Panc1 (cell line): ENCODE data around the gene PML.

Source experiments
- CTCF ChIP-seq: fragments of 450-650 bp; IDR thresholded peaks from 2 replicates; pipeline ENCODE4 v1.5.1; 2017; ENCODE audit warnings: mild to moderate bottlenecking
- POLR2AphosphoS5 ChIP-seq: IDR thresholded peaks from 2 replicates; pipeline ENCODE4 v1.6.1; 2012; ENCODE audit warnings: mild to moderate bottlenecking, low read depth, low read length, moderate library complexity
- REST ChIP-seq, 2 experiments: IDR thresholded peaks; 2 replicates each; pipeline ENCODE4 v1.6.1; 2011 to 2012; ENCODE audit warnings: low read depth in 2 of 2, control low read depth in 1 of 2, low read length in 1 of 2, mild to moderate bottlenecking in 1 of 2, moderate library complexity in 1 of 2; ENCODE audit not compliant: insufficient read depth in 1 of 2
- SIN3A ChIP-seq: IDR thresholded peaks from 2 replicates; pipeline ENCODE4 v1.6.1; 2012; ENCODE audit warnings: low read depth, mild to moderate bottlenecking, low read length, moderate library complexity, borderline replicate concordance; ENCODE audit not compliant: insufficient read depth
- TCF7L2 ChIP-seq: IDR thresholded peaks from 2 replicates; pipeline ENCODE4 v1.6.1; 2011; ENCODE audit warnings: mild to moderate bottlenecking, low read depth, low read length, inconsistent platforms

GRCh38 chr15:73993211-73993994, 1.1 kb upstream of the PML start:
- TF ChIP-seq CTCF, result no peak
- TF ChIP-seq REST (IDR thresholded peaks at IDR 0.05; ENCODE audit: insufficient read depth in 1 of 2, low read depth in 2 of 2, low read length in 1 of 2), result no peak
- no peak for TF ChIP-seq POLR2AphosphoS5
- TF ChIP-seq TCF7L2, result no peak
- TF ChIP-seq SIN3A, result no peak
